ENCODE results near the gene VPS54.
"Not testable (repeated sequence)": the region's sequence is repeated elsewhere in the genome, so short reads cannot be mapped to it uniquely, and the experiment has no call there.

The VPS54 gene

DNA sequence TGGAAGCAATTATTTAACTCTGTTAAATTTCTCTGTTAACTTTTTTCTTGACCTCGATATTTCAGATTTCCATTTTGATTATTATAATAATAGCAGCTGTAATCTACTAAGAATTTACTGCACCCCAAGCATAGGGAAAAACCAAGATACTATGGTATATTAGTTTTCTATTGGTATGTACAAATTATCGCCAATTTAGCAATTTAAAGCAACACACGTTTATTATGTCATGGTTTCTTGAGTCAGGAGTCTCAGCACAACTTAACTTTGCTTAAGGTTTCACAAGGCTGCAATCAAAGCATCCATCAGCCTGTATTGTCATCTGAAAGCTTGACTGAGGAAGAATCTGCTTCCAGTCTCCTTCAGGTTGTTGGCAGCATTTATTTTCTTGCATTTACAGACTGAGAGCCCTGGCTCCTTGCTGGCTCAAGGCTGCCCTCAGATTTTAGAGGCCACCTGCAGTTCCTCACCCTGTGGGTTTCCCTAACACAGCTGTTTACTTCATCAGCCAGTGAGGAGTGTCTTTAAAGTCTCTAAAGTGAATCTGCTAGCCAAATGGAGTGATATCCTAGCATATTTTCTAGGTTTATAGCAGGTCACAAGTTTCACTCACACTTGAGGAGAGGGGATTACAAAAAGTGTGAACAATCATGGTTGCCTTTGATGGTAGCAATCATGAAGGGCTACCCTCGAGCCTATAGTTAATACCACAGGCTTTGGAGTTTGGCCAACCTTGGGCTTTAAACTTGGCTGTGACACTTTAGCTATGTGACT lies 4.4 kb upstream of the VPS54 start:
- no peak for DNase-seq

DNA sequence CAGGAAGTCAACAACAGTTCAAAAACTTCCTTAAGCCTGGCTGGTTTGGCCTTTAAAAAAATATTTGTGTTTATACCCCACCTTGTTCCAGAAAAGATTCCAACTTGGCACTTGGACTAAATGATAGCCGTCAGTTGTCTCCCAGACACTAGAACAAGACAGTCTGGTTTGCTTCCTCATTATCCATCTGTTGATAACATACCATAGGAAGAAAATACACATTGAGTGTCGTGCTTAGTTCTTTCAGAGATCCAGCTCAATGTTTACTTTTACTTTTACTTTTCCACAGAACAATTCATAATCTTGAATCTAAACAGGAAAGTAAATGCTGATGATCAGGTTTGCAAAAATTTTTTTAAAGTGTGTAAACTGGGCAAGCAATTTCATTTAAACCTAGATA lies 2.4 kb upstream of the VPS54 start:
- DNase-seq: no peak

DNA sequence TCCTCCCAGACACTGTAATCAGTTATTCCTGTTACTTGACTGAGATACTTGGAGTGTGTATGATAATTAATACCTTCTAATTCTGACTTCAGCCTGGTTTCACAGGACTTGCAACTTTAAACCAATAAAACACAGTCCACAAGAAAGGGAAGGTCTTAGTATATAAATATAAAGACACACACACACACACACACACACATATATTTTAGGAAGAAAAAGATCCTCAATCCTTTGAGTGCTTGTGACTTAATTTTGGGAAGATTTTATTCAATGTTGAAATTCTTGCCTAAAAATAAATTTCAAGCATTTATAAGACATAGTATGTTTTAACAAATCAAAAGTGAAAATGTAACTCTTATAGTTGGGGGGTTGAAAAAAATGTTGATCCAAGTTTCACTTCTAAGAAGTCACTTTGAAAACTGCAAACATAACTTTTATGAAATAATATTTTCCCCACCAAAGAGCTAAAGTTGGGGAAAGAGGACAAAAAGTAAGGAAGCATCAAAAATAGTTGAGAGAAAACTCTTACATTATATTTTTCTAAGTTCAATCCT lies 824 bp upstream of the VPS54 start:
- no peak for DNase-seq

DNA sequence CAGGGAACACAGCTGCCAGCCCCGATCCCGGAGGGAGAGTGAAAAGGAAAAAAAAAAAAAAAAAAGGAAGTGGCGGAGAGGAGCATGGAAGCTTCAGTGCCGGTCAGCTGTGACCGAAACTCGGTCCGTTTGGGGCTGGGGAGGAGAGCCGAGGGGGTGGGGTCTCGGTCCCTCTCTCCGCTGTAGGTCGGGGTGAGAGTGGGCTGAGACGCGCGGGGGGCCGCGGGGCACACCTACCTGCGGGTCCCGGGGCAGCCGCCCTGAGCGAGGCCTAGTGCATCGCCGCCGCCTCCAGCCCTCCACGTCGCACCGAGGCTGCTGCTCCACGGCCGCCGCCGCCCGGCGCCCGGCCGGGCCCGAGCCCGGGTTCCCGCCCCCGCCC lies 536 bp downstream of the VPS54 start:
- DNase-seq: peak in 1 of 2 experiments; percentile 58

DNA sequence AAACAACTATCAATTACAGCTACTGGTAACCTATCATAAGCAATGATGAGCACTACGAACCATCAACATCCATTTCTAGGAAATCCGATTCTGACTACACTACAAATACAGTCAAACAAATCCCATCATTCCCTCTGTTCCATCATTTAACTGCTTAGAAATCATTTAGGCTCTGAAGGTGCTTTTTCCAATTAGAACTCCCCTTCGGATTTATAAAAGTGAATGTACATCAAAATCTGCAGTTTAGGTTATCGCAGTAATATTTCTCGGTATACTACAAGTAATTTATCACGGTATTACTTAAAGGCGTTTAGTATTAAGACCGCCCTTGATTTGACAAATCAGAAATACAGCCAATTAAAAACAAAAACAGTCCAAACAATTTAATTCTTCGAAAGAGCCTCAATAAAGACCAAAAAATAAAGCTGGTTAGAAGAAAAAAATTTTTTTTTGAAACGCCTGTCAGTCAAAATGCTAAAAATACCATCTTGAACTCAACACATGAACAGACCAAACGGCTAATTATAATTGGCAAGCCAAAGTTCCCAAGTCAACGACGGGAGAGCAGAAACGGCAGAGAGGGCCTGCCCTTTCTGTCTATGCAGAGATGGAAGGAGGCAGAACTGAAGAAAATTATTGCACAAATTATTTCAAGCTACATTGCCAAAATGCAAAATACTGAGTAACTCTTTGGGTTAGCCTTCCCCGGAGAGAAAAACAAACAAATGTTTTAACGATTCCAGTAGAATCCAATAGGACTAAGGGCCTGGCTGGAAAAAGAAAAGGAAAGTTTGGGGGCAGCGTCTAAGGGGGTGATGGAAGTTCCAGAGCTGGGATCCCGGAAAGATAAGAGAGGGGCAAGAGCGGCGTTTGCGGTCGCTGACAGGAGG lies 1.2 kb downstream of the VPS54 start:
- DNase-seq: peak in 1 of 2 experiments; percentile 46

DNA sequence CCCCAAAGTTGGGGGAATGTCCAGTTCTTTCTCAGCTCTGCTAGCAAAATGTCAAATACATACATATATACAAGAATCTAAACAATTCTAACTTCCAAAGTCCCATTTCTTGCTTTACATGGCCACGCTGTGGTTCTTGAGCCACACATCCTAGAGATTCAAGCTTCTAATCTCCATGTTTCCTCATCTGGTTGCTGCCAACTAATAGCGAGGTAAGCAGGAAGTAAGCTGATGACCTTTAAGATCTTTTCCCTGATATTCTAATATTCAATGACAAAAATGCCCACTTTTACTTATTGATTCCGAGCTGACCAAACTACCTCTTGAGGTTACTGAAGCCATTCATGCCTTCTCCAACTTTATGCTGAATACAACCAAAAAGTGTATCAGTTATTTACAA lies 3.3 kb downstream of the VPS54 start:
- DNase-seq: no peak

DNA sequence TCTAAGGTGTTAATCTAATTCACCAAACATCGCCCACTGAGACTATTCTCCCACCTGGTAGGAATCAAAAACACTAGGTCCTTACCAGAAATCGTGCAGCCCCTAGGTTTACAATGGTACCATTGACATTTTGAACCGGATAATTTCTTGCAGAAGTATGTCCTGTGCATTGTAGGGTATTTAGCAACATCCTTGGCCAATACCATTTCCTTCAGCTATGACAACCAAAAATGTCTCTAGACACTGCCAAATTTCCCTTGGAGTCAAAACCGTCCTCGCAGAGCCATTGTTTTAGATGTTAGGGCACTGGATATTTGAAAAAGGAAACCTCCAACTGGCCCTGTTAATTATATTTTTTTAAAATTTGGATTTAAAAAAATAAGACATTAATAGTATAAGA lies 3.8 kb downstream of the VPS54 start:
- no peak for DNase-seq

DNA sequence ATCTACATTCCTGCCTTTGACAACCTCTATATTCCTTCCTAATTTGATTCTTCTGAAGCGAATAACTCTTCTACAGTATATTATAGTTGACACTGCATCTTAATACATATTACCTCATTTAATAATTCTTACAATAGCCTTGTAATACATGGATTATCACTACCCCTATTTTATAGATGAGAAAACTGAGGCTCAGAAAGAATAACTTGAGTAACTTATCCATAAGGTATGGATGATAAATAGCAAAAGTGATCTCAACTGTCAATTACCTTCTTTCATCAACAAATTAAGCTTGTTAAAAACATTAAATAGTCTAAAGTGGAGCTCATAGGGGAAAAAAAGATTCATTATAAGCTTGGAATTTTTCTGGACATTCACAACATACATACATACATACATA lies 4.6 kb downstream of the VPS54 start:
- DNase-seq: no peak

DNA sequence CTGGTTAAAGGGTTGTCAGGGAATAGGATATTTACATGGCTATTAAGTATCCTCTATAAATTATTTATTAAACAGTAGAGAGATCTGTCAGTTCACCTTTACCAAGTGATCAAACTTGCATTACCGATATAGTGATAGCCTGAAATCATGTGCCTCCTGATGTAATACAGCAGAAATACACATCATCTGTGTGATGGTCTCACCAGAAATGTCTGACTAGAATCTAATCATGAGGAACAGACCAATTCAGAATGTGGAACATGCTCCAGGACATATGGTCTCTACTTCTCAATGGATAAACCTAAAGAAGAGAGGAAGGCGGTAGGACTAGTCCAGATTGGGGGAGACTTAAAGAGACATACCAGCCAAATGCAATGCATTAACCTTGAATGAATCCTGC lies 6.2 kb downstream of the VPS54 start:
- no peak for DNase-seq

DNA sequence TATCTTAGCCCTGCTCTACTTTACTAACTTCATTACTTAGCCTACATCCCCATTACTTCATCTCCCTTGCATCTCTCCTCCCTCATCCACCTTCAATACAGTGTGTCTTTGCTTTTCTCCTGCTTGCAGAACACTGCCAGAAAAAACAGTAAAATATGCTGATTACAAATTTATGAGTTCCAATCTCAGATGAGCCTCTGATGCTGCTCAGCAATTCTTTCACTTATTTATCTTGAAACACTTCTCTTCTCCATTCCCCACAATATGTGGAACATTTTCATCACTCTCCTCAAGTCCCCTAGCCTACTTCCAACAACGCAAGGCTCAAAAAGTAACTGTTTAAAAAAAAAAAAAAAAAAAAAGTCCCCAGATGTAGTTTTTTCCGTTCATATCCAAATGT lies 7.1 kb downstream of the VPS54 start:
- no peak for DNase-seq

DNA sequence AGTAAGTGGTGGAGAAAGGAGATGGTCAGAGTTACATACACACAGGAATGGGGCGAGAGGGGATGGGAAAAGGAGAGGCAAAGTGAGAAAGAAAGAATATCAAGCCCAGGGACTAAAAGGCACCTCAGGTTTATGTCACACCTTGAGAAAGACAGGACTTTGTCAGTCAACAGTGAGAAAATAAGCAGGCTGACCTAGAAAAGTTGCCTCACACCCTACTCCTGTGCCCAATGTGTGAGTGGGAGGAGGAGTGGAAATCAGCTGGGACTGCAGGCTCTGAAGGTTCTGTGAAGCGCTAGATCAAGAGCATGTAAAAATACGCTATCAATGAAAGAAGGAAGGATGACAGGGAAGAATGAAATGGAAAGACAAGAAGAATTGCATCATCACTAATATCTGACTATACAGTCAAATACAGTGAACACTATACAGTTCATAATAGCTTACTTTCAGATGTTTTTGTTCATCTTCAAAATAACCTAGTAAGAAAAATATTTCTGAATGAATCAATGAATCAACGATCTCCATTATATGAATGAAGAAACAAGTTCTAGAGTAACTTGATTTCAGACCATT lies 10.7 kb downstream of the VPS54 start:
- DNase-seq: no peak

DNA sequence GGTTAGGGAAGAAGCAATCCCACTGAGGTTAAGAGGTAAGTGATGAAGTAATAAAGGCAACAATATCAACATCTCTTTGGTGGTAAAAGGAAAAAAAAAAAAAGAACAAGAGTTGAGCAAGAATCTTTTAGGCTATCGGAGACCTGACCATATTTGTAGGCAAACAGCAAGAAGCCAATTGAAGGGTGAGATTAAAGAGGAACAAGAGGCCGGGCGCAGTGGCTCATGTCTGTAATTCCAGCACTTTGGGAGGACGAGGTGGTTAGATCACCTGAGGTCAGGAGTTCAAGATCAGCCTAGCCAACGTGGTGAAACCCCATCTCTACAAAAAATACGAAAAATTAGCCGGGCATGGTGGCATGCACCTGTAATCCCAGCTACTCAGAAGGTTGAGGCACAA lies 11.3 kb downstream of the VPS54 start:
- no peak for DNase-seq

DNA sequence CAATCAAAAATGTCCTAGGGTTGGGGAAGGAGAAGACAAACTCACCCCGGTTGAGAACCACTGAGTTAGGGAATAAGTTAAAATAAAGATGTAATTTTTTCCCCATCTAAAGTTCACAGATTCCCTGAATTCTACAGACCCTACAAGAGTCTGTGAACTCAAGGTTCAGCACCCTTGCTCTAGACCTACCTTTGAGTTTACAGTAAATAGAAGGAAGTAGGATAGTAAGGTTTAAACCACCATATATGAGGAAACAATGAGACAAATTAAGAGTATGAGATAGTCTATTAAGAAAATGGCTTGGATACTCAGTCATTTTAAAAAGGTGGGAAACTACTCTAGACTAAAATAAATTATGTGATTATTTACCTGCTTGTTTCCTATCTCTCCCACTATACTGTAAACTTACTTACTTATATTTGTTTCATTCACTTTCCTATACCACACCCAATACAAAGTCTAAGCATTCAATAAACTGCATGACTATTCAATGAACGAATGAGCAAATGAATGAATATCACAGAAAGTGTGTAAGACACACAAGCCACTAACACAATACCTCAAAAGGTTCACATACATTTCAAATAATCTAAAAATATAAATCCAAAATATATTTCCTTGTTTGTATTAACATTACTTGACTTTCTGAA lies 13.4 kb downstream of the VPS54 start:
- no peak for DNase-seq

DNA sequence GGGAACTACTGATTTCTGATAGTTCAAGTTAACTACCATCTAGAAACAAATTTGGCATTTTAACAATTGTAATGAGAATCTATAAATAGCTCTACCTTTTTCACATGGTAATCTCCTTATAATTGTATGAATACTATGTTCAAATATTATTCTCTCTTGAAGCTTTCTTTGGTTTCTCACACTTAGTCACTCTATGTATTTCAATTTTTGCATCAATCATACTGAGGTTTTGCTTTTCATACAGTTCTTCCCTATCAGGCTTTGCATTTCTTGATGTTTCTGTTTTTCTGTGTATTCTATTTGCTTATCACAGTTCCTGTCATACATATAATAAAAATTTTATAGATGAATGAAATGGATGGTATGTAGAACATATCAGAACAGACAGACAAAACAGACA lies 16.0 kb downstream of the VPS54 start:
- DNase-seq: no peak

DNA sequence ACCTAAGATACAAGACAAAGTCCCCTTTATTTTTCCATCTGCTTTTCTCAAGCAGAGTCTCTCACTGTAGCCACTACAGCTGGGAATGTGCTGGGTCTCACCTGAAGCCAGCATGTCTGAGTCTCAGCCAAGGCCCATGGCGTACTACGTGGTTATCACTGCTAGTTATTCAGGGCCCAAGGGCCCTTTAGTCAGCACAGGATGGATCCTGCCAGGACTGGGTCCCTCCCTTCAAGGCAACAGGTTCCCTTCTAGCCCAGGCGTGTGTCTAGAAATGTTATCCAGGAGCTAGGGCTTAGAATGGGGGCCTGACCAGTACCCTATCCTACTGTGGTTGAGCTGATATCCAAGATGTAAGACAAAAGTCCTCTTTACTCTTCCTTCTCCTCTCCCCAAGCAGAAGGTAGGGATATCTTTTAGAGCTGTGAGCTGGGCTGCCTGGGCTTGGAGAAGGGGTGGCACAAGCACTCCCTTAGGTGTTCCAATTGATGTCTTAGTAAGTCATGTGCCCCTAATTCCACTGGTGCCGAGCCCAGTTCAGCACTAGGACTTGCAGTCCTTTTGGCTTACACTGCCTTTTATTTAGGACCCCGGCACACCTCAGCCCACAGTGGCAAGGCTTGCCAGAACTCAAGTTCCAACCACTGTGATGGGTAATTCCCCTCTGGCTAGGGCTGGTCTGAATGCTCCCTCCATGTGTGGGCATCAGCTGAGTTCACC lies 17.7 kb downstream of the VPS54 start:
- DNase-seq: no peak

DNA sequence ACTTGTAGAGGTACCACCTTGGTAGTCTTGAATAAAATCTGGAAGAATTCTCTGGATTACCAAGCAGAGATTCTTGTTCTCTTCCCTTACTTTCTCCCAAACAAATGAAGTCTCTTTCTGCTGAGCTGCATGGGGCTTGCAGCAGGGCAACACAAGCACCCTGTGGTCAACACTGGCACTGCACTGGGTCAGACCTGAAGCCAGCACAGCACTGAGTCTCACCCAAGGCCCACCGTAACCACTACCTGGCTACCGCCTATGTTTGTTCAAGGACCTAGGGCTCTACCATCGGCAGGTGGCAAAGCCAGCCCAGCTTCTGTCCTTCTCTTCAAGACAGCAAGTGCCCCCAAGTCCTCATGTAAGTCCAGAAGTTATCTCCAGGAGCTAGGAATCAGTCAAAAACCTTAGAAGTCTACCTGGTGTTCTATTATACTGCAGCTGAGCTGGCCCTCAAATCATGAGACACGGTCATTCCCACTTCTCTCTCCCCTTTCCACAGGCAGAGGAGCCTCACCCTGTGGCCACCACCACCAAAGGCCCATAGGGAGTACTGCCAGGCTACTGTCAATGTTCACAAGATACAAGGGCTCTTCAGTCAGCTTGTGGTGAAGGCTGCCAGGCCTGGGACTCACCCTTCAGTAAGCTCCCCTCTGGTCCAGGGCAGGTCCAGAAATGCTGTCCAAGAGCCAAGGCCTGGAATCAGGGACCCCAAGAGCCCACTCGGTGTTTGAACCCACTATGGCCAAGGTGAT lies 18.4 kb downstream of the VPS54 start:
- DNase-seq: no peak

DNA sequence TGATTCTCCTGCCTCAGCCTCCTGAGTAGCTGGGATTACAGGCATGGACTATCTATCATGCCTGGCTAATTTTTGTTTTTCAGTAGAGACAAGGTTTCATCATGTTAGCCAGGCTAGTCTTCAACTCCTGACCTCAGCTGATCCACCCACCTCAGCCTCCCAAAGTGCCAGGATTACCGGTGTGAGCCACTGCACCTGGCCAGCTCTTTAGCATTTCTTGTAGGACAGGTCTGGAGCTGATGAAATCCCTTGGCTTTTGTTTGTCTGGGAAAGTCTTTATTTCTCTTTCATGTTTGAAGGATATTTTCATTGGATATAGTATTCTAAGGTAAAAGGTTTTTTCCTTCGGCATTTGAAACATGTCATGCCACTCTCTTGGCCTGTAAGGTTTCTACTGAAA lies 20.2 kb downstream of the VPS54 start:
- no peak for DNase-seq

DNA sequence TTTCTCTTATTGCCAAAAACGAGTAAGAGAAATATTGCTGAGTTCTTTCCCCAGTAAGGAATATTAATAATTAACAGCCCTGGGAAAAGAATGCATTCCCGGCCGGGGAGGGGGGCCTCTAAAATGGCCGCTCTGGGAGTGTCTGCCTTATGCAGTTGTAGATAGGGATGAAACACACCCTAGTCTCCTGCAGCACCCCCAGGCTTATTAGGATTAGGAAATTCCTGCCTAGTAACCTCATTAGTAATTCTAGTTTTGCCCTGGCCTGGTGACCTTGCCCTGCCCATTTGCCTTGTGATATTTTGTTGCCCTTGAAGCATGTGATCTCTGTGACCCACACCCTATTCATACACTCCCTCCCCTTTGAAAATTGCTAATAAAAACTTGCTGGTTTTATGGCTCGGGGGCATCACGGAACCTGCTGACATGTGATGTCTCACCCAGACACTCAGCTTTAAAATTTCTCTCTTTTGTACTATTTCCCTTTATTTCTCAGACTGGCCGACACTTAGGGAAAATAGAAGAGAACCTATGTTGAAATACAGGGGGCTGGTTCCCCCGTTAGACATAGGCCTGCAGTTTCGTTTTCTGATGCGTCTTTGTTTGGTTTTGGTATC lies 22.5 kb downstream of the VPS54 start:
- not testable (repeated sequence) for DNase-seq

DNA sequence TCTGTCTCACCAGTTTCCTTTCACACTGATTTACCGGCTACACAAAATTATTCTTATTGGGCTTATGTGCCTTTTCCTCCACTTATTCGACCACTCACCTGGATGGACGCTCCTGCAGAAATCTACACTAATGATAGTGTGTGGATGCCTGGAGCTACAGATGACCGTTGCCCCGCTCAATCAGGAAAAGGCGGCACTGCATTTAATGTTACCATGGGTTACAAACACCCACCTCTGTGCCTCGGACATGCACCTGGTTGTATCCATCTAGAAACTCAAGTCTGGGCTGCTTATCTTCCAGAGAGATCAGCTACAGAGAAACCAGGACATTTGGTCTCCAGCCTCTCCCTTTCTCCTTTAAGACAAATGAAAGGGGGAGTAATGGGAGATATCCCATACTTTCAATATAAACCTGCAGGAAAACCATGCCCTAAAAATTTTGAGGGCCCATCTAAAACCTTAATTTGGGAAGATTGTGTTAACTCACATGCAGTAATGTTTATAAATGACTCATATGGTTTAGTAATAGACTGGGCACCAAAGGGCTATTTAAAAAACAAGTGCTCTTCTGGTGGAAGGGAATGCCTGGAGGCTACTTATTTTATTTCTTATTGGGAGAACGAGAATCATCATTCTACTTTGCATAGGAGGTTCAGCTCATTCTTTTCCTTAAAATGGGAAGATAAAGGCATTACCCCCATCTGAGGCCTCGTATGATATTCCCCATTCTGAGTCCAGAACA lies 24.7 kb downstream of the VPS54 start:
- not testable (repeated sequence) for DNase-seq

DNA sequence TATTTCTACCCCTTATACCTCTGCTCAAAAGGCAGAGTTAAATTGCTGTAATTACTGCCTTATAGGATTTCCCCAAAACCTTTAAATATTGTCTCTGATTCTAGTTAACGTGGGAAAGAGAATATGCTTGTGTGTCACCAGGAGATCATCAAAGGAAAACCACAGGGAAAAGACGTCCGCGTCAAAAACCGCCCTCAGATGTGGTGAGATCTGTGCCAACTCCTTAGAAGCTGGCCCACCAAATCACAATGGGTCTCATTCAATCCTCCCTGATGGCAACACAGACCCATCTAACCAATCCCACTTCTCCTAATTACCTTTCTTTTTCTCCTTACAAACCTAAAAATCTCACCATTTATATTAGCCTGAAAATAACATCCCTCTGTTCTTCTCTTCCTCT lies 25.4 kb downstream of the VPS54 start:
- DNase-seq: no peak

All from SW 1271 (cell line).